MCF 10A (cell line): ENCODE data around the gene LIG3. TPM values are rescaled to one million over a fixed set of nuclear protein-coding genes. Genes with fewer than 3 reads are reported as not detected.

Experiments
- BruUV-seq: library from RNA; stranded (reverse); fragments of 400-500 nt; replicated peaks from 2 replicates; lab custom pipeline; 2021; lab: Mats Ljungman, UMichigan
- CTCF ChIA-PET: fragments of 300-600 bp; sonication (Branson Sonifier 250); formaldehyde crosslinking; extraction: SDS; loops from one replicate; lab custom pipeline; 2021; ENCODE audit warnings: antibody characterized with exemption, inconsistent platforms; lab: Yijun Ruan, JAX
- POLR2A ChIA-PET: fragments of 300-600, 350-650 bp; sonication (Branson Sonifier 250); formaldehyde crosslinking; extraction: SDS; loops from one replicate; lab custom pipeline; 2020; ENCODE audit warnings: antibody characterized with exemption, inconsistent platforms; lab: Yijun Ruan, JAX
- DNase-seq: peaks from one replicate; pipeline ENCODE4 v3.0.0-alpha.2; 2018; ENCODE audit not compliant: unreplicated experiment
- H3K27ac Mint-ChIP-seq: one replicate; pipeline ENCODE4 v1.8.0; 2022; ENCODE audit warnings: mild to moderate bottlenecking, low read depth, mixed read lengths; ENCODE audit not compliant: unreplicated experiment
- H3K27me3 Mint-ChIP-seq: one replicate; pipeline ENCODE4 v1.8.0; 2022; ENCODE audit warnings: mixed read lengths; ENCODE audit not compliant: insufficient read depth, unreplicated experiment
- H3K36me3 Mint-ChIP-seq: one replicate; pipeline ENCODE4 v1.8.0; 2022; ENCODE audit warnings: mild to moderate bottlenecking, moderate library complexity, mixed read lengths; ENCODE audit not compliant: insufficient read depth, unreplicated experiment
- H3K4me1 Mint-ChIP-seq: one replicate; pipeline ENCODE4 v1.8.0; 2022; ENCODE audit warnings: mixed read lengths; ENCODE audit not compliant: insufficient read depth, unreplicated experiment
- H3K4me3 Mint-ChIP-seq: one replicate; pipeline ENCODE4 v1.8.0; 2022; ENCODE audit warnings: mild to moderate bottlenecking, moderate library complexity, mixed read lengths; ENCODE audit not compliant: unreplicated experiment
- H3K9me3 Mint-ChIP-seq: one replicate; pipeline ENCODE4 v1.8.0; 2022; ENCODE audit warnings: mixed read lengths; ENCODE audit not compliant: unreplicated experiment
- intact Hi-C: fragments of 100-400 bp; cut with micrococcal nuclease; formaldehyde crosslinking; loops from 2 replicates; pipeline ENCODE4 v1.14.1; 2022
- total RNA-seq: library from RNA; stranded (reverse); gene quantifications from 2 replicates; pipeline ENCODE4 v1.2.3, GENCODE V29; 2022
- TF ChIP-seq, protein P1 (sequence below): fragments of 200-600 bp; IDR thresholded peaks from one replicate; pipeline ENCODE4 v1.8.0; 2022; ENCODE audit warnings: antibody characterized with exemption, mild to moderate bottlenecking; ENCODE audit not compliant: unreplicated experiment

LIG3 gene
- total RNA-seq, 1 experiment from 2014 or later = 39.7 TPM

DNA sequence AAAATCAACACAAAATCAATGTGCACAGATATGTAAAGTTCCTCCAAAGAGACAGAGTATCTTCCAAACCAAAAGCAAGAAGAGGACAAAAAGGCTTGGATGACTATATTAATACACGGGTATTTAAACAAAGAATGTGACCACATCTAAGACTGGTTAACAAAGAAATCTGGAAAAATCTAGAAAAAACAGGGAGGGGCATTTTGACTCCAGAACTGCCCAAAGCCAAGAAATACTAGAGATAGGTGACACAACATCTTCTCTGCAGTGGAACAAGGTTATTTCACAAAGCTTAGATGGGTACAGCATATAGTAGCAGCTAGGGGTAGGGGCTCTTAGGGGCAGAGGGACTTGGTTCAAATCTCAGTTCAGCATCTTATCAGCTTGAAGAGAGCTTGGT is 72.9 kb downstream of the LIG3 start:
- intact Hi-C loops = no loop called here
- TF ChIP-seq, protein P1, sequence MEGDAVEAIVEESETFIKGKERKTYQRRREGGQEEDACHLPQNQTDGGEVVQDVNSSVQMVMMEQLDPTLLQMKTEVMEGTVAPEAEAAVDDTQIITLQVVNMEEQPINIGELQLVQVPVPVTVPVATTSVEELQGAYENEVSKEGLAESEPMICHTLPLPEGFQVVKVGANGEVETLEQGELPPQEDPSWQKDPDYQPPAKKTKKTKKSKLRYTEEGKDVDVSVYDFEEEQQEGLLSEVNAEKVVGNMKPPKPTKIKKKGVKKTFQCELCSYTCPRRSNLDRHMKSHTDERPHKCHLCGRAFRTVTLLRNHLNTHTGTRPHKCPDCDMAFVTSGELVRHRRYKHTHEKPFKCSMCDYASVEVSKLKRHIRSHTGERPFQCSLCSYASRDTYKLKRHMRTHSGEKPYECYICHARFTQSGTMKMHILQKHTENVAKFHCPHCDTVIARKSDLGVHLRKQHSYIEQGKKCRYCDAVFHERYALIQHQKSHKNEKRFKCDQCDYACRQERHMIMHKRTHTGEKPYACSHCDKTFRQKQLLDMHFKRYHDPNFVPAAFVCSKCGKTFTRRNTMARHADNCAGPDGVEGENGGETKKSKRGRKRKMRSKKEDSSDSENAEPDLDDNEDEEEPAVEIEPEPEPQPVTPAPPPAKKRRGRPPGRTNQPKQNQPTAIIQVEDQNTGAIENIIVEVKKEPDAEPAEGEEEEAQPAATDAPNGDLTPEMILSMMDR = no peak
- H3K4me3 Mint-ChIP-seq = no peak overlapping the region
- H3K4me1 Mint-ChIP-seq = peaks cover 11% of the 10 kb centered on the region
- no peaks in the 10 kb centered on the region for H3K9me3 Mint-ChIP-seq
- CTCF ChIA-PET = interaction anchor here (0.6 to 1.2 kb wide), 3 partner anchors 10 to 1376 kb away, joined by 3 to 7 read pairs (median 3); partner anchors contain the start of gene RFFL
- POLR2A ChIA-PET = interaction anchor here (0.7 to 1.3 kb wide), 2 partner anchors 15 to 44 kb away, joined by 3 read pairs; no protein-coding TSS in a partner anchor
- DNase-seq = no peak
- no peaks in the 10 kb centered on the region for H3K27me3 Mint-ChIP-seq
- no peaks in the 10 kb centered on the region for H3K36me3 Mint-ChIP-seq
- no peak overlapping the region for H3K27ac Mint-ChIP-seq
- BruUV-seq = no TSS peak

DNA sequence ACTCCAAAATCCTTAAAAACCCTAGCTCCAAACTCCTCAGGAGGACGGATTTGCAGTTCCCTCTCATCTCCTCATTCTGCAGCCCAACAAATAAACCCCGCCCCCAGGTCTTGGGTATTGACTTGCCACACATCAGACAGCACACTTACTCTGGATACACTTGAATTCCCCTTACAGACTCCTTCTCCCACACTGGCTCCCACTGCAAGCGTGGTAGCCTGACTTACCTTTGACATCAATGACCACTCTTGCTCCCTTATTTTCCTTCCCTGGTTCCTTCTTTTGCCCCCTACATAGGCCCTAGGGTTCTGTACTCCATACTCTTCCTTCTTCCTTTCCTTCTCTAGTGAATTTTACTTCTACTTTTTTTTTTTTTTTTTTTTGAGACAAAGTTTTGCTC is 75.7 kb downstream of the LIG3 start:
- Mint-ChIP-seq H3K4me3 (no peak overlapping the region), H3K36me3 (peaks cover 4% of the 10 kb centered on the region), H3K9me3 (no peaks in the 10 kb centered on the region), H3K27me3 (no peaks in the 10 kb centered on the region), H3K4me1 (peaks cover 16% of the 10 kb centered on the region), H3K27ac (no peak overlapping the region)
- no TSS peak for BruUV-seq
- ChIA-PET CTCF (interaction anchor here (0.6 kb wide), 1 partner anchor 112 kb away, joined by 3 read pairs; no protein-coding TSS in a partner anchor), POLR2A (interaction anchor here (1.1 kb wide), 1 partner anchor 9 kb away, joined by 3 read pairs; no protein-coding TSS in a partner anchor)
- DNase-seq = no peak
- TF ChIP-seq, protein P1 = no peak
- intact Hi-C loops = no loop called here

DNA sequence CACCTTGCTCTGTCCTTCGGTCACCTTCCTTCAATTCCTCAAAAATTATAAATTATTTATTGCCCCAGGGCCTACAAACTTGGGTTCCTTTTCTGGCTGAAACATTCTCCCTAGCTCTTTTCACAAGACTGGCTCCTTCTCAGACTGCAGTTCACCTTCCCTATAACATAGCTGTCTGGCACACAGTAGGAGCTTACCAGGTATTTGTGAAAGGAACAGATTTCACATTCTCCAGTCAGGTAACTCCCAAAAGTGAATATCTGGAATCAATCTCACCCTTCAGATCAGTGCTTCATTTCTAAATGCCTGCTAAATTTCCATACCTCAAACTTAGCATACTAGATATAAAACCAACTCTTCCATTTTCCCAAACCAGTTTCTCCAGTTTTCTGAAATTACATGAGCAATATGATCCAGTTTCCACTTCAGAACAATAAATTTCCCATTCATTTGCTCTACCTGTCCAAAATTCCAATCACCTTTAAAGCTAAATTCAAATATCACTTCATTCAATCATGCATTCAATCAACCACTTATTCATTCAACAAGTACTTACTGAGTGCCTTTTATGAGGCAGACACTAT is 77.1 kb downstream of the LIG3 start:
- Mint-ChIP-seq H3K4me3 (no peak overlapping the region), H3K9me3 (no peaks in the 10 kb centered on the region), H3K4me1 (peaks cover 16% of the 10 kb centered on the region), H3K27me3 (no peaks in the 10 kb centered on the region), H3K36me3 (peaks cover 4% of the 10 kb centered on the region), H3K27ac (no peak overlapping the region)
- POLR2A ChIA-PET = no interaction called here
- intact Hi-C loops = no loop called here
- CTCF ChIA-PET = interaction anchor here (0.6 to 1.5 kb wide), 4 partner anchors 30 to 748 kb away, joined by 3 to 4 read pairs (median 3); no protein-coding TSS in a partner anchor
- TF ChIP-seq, protein P1 = no peak
- DNase-seq = no peak
- no TSS peak for BruUV-seq

Other genes starting within 250 kb of the LIG3 start
- 4.6 and 5.7 TPM in 2 replicates for gene CCT6B, start 19.1 kb upstream of the LIG3 start, total RNA-seq
- gene ZNF830, start 19.0 kb upstream of the LIG3 start, total RNA-seq = 21.6 and 26.3 TPM in 2 replicates
- gene RFFL, start 83.2 kb downstream of the LIG3 start, total RNA-seq = 22.0 and 22.6 TPM in 2 replicates
- 9.6 and 13.0 TPM in 2 replicates for gene RAD51D, start 139.3 kb downstream of the LIG3 start, total RNA-seq
- not detected in 2 replicates for gene FNDC8, start 141.1 kb downstream of the LIG3 start, total RNA-seq
- gene NLE1, start 161.8 kb downstream of the LIG3 start, total RNA-seq = 24.3 and 36.2 TPM in 2 replicates
- not detected in 2 replicates for gene UNC45B, start 167.3 kb downstream of the LIG3 start, total RNA-seq
- gene SLC35G3, start 213.9 kb downstream of the LIG3 start, total RNA-seq = not detected in 2 replicates